ENCODE results near the gene TGFBR3L. TPM values are rescaled to one million over a fixed set of nuclear protein-coding genes. Genes with fewer than 3 reads are reported as not detected.

The TGFBR3L gene
- polyA plus RNA-seq, 3 donors: not detected

DNA sequence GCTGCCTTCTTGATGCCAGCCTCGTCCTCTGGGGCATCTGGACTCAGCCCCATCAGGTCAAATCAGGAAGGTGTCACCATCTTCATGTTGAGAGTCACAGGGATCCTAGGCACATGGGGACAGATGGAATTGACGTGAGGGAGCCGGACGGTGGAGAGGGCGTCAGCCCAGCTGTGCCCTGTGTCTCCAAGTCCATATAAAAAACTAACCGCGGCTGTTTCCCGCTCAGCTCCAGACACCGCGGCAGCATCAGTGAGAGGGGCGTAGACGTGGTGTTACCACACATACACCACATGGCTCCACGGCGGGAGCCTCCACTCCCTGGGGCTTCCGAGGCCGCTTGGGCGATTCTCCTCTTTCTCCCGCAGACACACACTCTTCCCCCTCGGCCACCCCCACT lies 34.8 kb upstream of the TGFBR3L start:
- H3K4me3 Mint-ChIP-seq: no peak overlapping the region
- H3K9me3 Mint-ChIP-seq: peaks cover 2 to 17% (median 8%) of the 10 kb centered on the region in 7 donors
- intact Hi-C loops (cut with micrococcal nuclease): no loop called here
- Histone ChIP-seq H3K4me2 (replicated peaks; ENCODE audit: extremely low read depth, low read length, poor library complexity, severe bottlenecking) (no peak overlapping the region), H3K9me3 (replicated peaks in 1 of 2; ENCODE audit: control insufficient read depth in 1 of 2, insufficient read depth in 1 of 2, low read length in 2 of 2) (peaks cover 2 to 3% of the 10 kb centered on the region in 2 donors), H3K4me3 (replicated peaks in 1 of 3; ENCODE audit: low read depth in 2 of 3, low read length in 3 of 3) (no peak overlapping the region), H4K20me1 (ENCODE audit: insufficient read depth, low read length) (no peaks in the 10 kb centered on the region), H2AFZ (ENCODE audit: insufficient read depth, low read depth, low read length, poor library complexity, severe bottlenecking) (no peak overlapping the region), H3K4me1 (ENCODE audit: control insufficient read depth in 1 of 2, insufficient read depth in 2 of 2, low read length in 2 of 2) (no peaks in the 10 kb centered on the region), H3K27me3 (ENCODE audit: control insufficient read depth in 2 of 2, insufficient read depth in 2 of 2, low read length in 2 of 2) (peaks cover 3 to 17% of the 10 kb centered on the region in 2 donors), H3K79me2 (ENCODE audit: insufficient read depth, low read length) (no peaks in the 10 kb centered on the region), H3K27ac (ENCODE audit: low read depth in 1 of 2, low read length in 2 of 2) (no peak overlapping the region), H3K36me3 (replicated peaks in 1 of 2; ENCODE audit: control insufficient read depth in 1 of 2, insufficient read depth in 2 of 2, low read length in 2 of 2) (no peaks in the 10 kb centered on the region), H3K9ac (ENCODE audit: insufficient read depth, low read length, poor library complexity, severe bottlenecking) (no peak overlapping the region)
- peaks cover 20 to 32% (median 30%) of the 10 kb centered on the region in 3 donors for H3K27me3 Mint-ChIP-seq (ENCODE audit: low read depth in 3 of 3)
- no peak for DNase-seq
- H3K36me3 Mint-ChIP-seq: no peaks in the 10 kb centered on the region
- H3K27ac Mint-ChIP-seq: peak overlapping the region in 1 of 7 donors; percentile 15
- WGBS (ENCODE audit: insufficient coverage): 92% methylated on average over 12 of the region's 19 CpGs
- H3K4me1 Mint-ChIP-seq: peaks cover 2% of the 10 kb centered on the region
- TF ChIP-seq CTCF (IDR thresholded peaks at IDR 0.05): no peak

DNA sequence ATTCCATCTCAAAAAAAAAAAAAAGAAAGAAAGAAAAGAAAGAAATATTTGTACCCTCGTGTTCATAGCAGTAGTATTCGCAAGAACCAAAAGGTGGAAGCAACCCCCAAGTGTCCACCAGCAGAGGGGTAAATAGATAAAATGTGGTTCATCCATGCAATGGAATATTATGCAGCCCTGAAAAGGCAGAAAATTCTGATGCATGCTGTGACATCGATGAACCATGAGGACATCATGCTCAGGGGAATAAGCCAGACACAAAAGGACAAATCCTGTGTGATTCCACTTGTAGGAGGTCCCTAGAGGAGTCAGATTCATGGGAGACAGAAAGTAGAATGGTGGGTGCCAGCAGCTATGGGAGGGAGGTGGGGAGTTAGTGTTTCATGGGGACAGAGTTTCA lies 32.7 kb upstream of the TGFBR3L start:
- Mint-ChIP-seq H3K27ac (no peak overlapping the region), H3K9me3 (peaks cover 2 to 10% (median 5%) of the 10 kb centered on the region in 7 donors)
- WGBS (ENCODE audit: insufficient coverage): 100% methylated on average over 3 of the region's 3 CpGs

More for the DNA sequence above, 32.7 kb upstream of the TGFBR3L start:
- Histone ChIP-seq H4K20me1 (ENCODE audit: insufficient read depth, low read length) (no peaks in the 10 kb centered on the region), H2AFZ (ENCODE audit: insufficient read depth, low read depth, low read length, poor library complexity, severe bottlenecking) (no peak overlapping the region), H3K36me3 (replicated peaks in 1 of 2; ENCODE audit: control insufficient read depth in 1 of 2, insufficient read depth in 2 of 2, low read length in 2 of 2) (no peaks in the 10 kb centered on the region), H3K27ac (ENCODE audit: low read depth in 1 of 2, low read length in 2 of 2) (no peak overlapping the region), H3K4me2 (replicated peaks; ENCODE audit: extremely low read depth, low read length, poor library complexity, severe bottlenecking) (no peak overlapping the region), H3K9me3 (replicated peaks in 1 of 2; ENCODE audit: control insufficient read depth in 1 of 2, insufficient read depth in 1 of 2, low read length in 2 of 2) (peaks cover 0 to 3% of the 10 kb centered on the region in 2 donors), H3K27me3 (ENCODE audit: control insufficient read depth in 2 of 2, insufficient read depth in 2 of 2, low read length in 2 of 2) (no peaks in the 10 kb centered on the region), H3K4me3 (replicated peaks in 1 of 3; ENCODE audit: low read depth in 2 of 3, low read length in 3 of 3) (no peak overlapping the region), H3K9ac (ENCODE audit: insufficient read depth, low read length, poor library complexity, severe bottlenecking) (no peak overlapping the region), H3K79me2 (ENCODE audit: insufficient read depth, low read length) (no peaks in the 10 kb centered on the region), H3K4me1 (ENCODE audit: control insufficient read depth in 1 of 2, insufficient read depth in 2 of 2, low read length in 2 of 2) (no peaks in the 10 kb centered on the region)
- peaks cover 12 to 25% (median 20%) of the 10 kb centered on the region in 3 donors for H3K27me3 Mint-ChIP-seq (ENCODE audit: low read depth in 3 of 3)
- DNase-seq: no peak
- H3K4me1 Mint-ChIP-seq: peaks cover 2% of the 10 kb centered on the region
- no peak for TF ChIP-seq CTCF (IDR thresholded peaks at IDR 0.05)
- H3K4me3 Mint-ChIP-seq: no peak overlapping the region
- H3K36me3 Mint-ChIP-seq: no peaks in the 10 kb centered on the region
- intact Hi-C loops (cut with micrococcal nuclease): no loop called here
